ENCODE data around the gene PRSS21. TPM values are rescaled to one million over a fixed set of nuclear protein-coding genes. Genes with fewer than 3 reads are reported as not detected.
A peak's percentile ranks its signal among the peaks of the same experiment; 100 is the strongest.

The PRSS21 gene
- total and polyA plus RNA-seq, 5 donors: not detected

DNA sequence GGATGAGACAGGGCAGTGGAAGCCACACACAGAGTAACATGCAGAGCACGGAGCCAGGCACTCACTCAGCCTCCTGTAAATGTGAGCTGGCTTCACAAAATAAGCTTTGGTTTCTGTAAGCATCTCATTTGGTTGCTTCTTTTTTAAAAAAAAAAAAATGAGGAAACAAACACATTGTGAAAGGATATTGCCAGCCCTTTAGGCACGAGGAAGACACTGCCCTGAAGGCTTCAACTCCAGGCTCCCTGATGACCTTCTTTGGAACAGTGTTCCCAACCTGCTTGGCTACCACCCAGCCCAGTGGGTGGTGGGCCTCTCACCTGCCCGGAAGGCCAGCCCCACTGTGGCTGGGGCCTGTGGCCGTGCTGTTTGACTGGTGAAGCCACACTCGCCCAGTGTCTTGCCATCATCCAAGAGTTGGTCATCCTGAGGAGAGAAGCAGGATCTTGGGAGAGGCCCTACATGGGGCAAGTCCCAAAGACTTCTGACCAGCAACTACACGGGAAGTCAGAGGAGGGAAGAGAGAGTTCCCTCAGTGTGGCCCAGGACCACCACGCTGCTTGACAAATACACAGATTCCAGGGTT lies 41.8 kb upstream of the PRSS21 start:
- Histone ChIP-seq H3K27me3 (ENCODE audit: control insufficient read depth, insufficient read depth) (no peaks in the 10 kb centered on the region), H3K4me3 (ENCODE audit: low read length) (no peak overlapping the region), H3K9me3 (ENCODE audit: control insufficient read depth, low read length) (no peaks in the 10 kb centered on the region), H3K27ac (ENCODE audit: low read length) (no peak overlapping the region), H3K4me1 (ENCODE audit: control insufficient read depth, insufficient read depth, low read length) (peaks cover 3% of the 10 kb centered on the region)
- ATAC-seq (no peak), DNase-seq (peak in 1 of 3 donors; percentile 26)
- intact Hi-C loops (cut with DNase I): no loop called here
- WGBS: 77% methylated on average over 7 of the region's 7 CpGs

DNA sequence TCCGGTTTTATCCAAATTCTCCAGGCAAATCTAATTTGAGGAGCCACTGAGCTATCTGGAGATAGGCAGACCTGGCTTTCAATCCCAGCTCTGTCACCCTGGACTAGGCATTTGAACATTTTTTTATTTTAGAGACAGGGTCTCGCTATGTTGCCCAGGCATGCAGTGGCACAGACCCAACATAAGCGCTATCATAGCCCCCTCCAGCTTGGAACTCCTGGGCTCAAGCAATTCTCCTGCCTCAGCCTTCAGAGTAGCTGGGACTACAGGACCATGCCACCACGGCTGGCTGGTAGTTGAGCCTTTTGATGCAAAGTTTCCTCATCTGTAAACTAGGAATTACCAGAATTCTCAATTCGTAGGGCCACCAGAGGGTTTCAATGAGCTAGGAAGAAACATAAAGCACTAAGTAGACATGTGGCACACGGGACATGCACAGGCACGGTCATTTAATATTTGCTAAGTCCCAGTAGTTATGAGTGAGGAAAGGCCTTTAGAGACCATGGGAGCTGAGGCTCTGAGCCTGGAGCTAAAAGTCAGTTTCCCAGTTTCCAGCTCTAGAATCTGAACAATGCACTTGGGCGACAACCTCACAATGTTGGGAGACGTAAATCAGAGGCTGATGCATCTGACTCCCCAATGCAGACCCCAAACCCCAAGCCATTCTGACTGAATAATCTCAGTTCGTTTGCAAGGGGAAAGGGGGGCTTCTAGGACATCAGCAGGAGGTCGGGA lies 41.1 kb upstream of the PRSS21 start:
- ATAC-seq (no peak), DNase-seq (no peak)
- Histone ChIP-seq H3K27me3 (ENCODE audit: control insufficient read depth, insufficient read depth) (no peaks in the 10 kb centered on the region), H3K4me3 (ENCODE audit: low read length) (peak overlapping the region; percentile 68), H3K4me1 (ENCODE audit: control insufficient read depth, insufficient read depth, low read length) (peaks cover 3% of the 10 kb centered on the region), H3K27ac (ENCODE audit: low read length) (no peak overlapping the region), H3K9me3 (ENCODE audit: control insufficient read depth, low read length) (no peaks in the 10 kb centered on the region)
- 45% methylated on average over 11 of the region's 11 CpGs for WGBS
- intact Hi-C loops (cut with DNase I): no loop called here

DNA sequence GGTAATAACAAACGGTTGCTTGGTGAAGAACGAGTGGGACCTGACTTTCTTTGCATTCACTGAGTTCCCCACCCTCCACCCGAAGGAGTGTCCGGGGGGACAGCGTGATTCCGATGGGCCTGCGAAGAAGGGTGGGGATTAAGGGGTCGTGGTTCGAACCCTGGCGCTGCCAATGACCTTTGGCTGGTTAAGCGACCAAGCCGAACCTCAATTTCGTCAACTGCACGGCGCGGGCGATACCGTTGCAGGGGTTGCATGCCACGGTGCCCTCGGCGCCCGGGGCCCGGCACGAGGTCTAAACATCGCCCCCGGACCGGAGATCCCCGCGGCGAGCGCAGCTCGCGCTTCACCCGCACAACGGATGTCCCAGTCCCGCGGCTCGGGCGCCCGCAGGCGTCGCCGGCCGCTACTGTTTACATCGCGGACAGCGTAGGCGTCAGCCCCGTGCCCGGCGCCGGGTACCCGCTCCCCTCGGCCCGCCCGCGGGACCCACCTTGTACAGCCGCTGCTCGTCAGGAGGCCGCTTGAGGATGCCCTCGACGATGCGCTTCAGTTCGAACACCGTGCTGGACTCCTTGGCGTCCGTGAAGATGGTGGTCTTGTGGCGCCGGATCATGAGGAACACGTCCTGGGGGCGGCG lies 40.4 kb upstream of the PRSS21 start:
- H3K4me1 ChIP-seq (ENCODE audit: control insufficient read depth, insufficient read depth, low read length): peaks cover 3% of the 10 kb centered on the region
- peak in 1 of 2 donors; percentile 1 for ATAC-seq
- no peaks in the 10 kb centered on the region for H3K9me3 ChIP-seq (ENCODE audit: control insufficient read depth, low read length)
- intact Hi-C loops (cut with DNase I): no loop called here
- WGBS: under 1% methylated on average over 72 of the region's 72 CpGs
- H3K27ac ChIP-seq (ENCODE audit: low read length): peak overlapping the region; percentile 2
- H3K4me3 ChIP-seq (ENCODE audit: low read length): peak overlapping the region; percentile 68
- H3K27me3 ChIP-seq (ENCODE audit: control insufficient read depth, insufficient read depth): no peaks in the 10 kb centered on the region
- DNase-seq: peak in 1 of 3 donors; percentile 77

DNA sequence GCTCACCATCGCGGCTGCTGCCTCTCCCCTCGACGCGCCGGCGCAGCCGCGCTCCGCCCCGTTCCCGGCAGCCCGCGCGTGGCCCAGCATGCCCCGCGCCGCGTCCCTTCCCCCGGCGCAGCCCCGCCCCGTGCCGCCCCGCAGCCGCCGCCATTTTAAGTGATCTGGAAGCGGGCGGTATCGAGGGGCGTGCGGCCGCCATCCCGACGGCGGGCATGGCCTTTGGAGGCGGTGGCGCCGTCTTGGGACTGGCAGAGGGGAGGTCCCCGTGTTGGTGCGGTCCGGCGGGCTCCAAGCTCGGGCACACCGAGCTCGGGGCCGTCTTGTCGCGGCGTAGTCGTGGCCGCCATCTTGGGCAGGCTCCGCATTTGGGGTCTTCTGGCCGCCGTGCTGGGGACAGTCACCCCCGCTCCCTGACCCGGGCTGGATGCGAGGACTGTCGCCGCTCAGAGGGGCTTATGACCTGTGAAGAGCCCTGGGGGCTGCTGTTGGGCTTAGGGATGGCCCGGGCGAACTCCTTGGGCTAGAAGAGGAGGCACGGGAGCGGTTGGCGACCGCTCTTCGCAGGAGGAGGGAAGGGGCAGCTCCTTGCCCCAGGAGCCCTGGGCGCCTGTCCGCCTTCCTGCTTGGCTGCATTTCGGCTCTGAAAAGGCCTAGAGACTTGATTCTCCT lies 39.7 kb upstream of the PRSS21 start, which contains the start of gene ELOB:
ELOB (minus strand) TSS at position 50 of the 672 bp plus-strand sequence; CDS start at position 9, 41 bp downstream.
- H3K4me3 ChIP-seq (ENCODE audit: low read length): peak within 1 kb of the TSS; percentile 68
- no peaks in the 10 kb centered on the region for H3K9me3 ChIP-seq (ENCODE audit: control insufficient read depth, low read length)
- peak within 1 kb of the TSS; percentile 98 for H3K27ac ChIP-seq (ENCODE audit: low read length)
- peaks cover 3% of the 10 kb centered on the region for H3K4me1 ChIP-seq (ENCODE audit: control insufficient read depth, insufficient read depth, low read length)
- H3K27me3 ChIP-seq (ENCODE audit: control insufficient read depth, insufficient read depth): no peaks in the 10 kb centered on the region
- WGBS: under 1% methylated on average over 70 of the region's 70 CpGs
- peak; percentile 90 to 96 (median 96) for DNase-seq
- ATAC-seq: peak; percentile 92 to 95
- intact Hi-C loops (cut with DNase I): no loop called here

DNA sequence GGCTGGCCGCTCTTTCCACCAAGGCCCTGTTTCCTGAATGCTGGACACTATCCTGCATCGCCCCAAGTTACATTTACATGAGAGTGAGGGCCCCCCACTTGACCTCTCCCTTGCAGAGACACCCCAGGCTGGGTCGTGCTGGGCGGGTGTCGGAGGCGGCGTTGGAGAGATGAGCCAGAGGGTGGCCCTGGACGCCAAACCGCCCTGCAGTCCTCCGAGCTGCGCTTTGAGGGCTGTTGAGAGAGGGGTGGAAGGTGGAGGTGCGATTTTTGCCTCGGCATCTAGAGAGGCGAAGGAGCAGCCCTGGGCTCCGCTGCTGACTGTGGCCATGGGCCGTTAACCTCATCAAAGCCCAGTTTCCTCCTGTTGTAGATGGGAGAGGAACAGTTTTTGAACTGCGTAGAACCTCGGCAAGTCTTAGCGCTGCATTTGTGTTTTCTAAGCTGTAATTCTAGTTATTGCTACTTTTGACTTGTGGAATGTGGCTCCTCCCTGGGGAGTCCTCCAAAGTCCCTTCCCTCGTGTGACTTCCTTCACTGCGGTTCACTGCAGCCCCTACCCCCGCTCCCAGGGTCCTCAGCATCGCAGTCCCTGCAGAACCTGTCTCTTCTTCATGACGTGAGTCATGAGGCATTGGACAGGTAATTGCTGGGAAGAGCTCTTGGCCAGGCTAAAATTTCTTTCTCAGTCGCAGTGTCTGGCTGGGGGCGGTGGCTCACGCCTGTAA lies 39.0 kb upstream of the PRSS21 start:
- 13% methylated on average over 27 of the region's 27 CpGs for WGBS
- intact Hi-C loops (cut with DNase I): no loop called here
- no peaks in the 10 kb centered on the region for H3K9me3 ChIP-seq (ENCODE audit: control insufficient read depth, low read length)
- peak overlapping the region; percentile 98 for H3K27ac ChIP-seq (ENCODE audit: low read length)
- peaks cover 3% of the 10 kb centered on the region for H3K4me1 ChIP-seq (ENCODE audit: control insufficient read depth, insufficient read depth, low read length)
- peak overlapping the region; percentile 68 for H3K4me3 ChIP-seq (ENCODE audit: low read length)
- peak; percentile 39 to 42 for ATAC-seq
- H3K27me3 ChIP-seq (ENCODE audit: control insufficient read depth, insufficient read depth): no peaks in the 10 kb centered on the region
- peak in 1 of 3 donors; percentile 73 for DNase-seq

DNA sequence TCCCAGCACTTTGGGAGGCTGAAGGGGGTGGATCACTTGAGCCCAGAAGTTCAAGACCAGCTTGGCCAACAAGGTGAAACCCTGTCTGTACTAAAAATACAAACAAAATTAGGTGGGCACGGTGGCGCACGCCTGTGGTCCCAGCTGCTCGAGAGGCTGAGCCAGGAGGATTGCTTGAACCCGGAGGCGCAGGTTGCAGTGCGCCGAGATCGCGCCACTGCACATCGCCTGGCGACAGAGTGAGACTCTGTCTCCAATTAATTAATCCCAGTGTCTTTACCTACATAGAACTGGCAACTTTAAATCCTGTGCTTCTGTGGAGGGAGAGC lies 38.4 kb upstream of the PRSS21 start:
- Histone ChIP-seq H3K4me1 (ENCODE audit: control insufficient read depth, insufficient read depth, low read length) (peaks cover 3% of the 10 kb centered on the region), H3K27me3 (ENCODE audit: control insufficient read depth, insufficient read depth) (no peaks in the 10 kb centered on the region), H3K4me3 (ENCODE audit: low read length) (no peak overlapping the region), H3K27ac (ENCODE audit: low read length) (no peak overlapping the region), H3K9me3 (ENCODE audit: control insufficient read depth, low read length) (no peaks in the 10 kb centered on the region)
- DNase-seq: no peak
- intact Hi-C loops (cut with DNase I): no loop called here
- WGBS: 95% methylated on average over 12 of the region's 12 CpGs
- no peak for ATAC-seq

DNA sequence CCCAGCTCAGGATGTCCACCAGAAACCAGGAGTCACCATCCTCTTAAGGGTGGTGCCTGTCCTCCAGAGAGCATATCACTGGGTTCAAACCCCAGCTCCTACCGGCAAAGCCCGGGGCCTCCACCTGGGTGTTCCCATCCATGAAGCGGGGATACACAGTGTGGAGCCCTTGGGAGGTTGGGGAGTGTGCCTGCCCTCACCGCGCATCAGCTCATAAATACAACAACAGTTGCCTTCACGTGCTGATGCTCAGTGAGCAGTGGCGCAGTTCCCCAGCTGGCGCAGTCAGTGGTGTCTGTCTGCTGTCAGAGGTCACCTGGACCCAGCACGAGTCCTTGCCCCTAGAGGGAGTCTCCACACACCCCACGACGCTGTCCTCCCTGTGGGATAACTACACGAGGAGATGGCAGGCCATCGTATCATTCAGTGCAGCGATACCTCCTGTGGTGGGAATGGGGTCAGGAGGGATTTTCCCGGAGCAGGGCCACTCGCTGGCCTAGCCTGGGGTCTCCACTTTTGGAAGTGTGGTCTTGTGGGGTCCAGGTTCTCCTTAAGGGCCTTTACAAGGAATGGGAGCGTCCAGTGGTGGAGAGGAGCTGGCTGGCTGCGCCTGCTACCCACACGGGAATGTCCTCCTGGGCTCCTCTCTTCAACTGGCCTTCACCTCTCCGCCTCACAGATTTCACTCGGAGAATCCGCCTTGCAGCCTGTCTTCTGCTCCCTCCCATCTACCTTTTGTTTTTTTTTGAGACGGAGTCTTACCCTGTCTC lies 37.7 kb upstream of the PRSS21 start:
- no peaks in the 10 kb centered on the region for H3K27me3 ChIP-seq (ENCODE audit: control insufficient read depth, insufficient read depth)
- H3K4me3 ChIP-seq (ENCODE audit: low read length): no peak overlapping the region
- intact Hi-C loops (cut with DNase I): no loop called here
- H3K4me1 ChIP-seq (ENCODE audit: control insufficient read depth, insufficient read depth, low read length): peaks cover 3% of the 10 kb centered on the region
- DNase-seq (no peak), ATAC-seq (no peak)
- no peaks in the 10 kb centered on the region for H3K9me3 ChIP-seq (ENCODE audit: control insufficient read depth, low read length)
- 87% methylated on average over 23 of the region's 23 CpGs for WGBS
- no peak overlapping the region for H3K27ac ChIP-seq (ENCODE audit: low read length)

DNA sequence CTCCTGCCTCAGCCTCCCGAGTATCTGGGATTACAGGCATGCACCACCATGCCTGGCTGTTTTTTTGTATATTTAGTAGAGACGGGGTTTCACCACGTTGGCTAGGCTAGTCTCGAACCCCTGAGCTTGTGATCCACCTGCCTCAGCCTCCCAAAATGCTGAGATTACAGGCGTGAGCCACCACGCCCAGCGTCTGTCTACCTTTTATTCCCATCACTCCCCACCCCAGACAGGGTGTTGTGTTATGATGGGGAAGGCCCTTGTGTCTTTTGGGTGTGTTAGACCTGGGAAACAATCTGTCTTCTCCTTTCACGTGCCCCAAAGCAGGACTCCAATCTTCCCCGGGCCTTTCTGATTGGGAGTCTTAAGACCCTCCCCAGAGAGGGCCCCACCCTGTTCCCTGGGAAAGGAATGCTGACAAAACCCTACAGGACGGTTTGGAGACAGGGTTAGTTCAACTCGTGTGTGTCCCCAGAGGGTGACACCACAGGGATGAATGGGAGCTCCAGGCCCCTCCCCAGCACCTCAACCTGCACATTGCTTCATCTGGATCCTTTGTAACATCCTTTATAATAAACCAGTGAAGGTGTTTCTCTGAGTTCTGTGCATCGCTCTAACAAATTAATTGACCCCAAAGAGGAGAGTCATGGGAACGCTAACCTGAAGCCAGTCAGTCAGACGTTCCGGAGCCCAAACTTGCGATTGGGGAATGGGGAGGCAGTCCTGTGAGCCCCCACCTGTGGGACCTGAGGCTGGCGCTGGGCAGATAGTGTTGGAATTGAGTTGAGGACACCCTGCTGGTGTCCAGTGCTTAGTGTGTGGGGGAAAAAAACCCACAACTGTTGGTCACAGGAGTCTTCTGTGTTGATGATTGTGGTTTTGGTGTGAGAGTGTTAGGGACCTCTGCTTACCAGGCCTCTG lies 36.8 kb upstream of the PRSS21 start:
- H3K4me3 ChIP-seq (ENCODE audit: low read length): no peak overlapping the region
- DNase-seq (no peak), ATAC-seq (no peak)
- peaks cover 3% of the 10 kb centered on the region for H3K4me1 ChIP-seq (ENCODE audit: control insufficient read depth, insufficient read depth, low read length)
- H3K9me3 ChIP-seq (ENCODE audit: control insufficient read depth, low read length): no peaks in the 10 kb centered on the region
- intact Hi-C loops (cut with DNase I): no loop called here
- WGBS: 66% methylated on average over 17 of the region's 17 CpGs
- H3K27me3 ChIP-seq (ENCODE audit: control insufficient read depth, insufficient read depth): no peaks in the 10 kb centered on the region
- H3K27ac ChIP-seq (ENCODE audit: low read length): no peak overlapping the region

DNA sequence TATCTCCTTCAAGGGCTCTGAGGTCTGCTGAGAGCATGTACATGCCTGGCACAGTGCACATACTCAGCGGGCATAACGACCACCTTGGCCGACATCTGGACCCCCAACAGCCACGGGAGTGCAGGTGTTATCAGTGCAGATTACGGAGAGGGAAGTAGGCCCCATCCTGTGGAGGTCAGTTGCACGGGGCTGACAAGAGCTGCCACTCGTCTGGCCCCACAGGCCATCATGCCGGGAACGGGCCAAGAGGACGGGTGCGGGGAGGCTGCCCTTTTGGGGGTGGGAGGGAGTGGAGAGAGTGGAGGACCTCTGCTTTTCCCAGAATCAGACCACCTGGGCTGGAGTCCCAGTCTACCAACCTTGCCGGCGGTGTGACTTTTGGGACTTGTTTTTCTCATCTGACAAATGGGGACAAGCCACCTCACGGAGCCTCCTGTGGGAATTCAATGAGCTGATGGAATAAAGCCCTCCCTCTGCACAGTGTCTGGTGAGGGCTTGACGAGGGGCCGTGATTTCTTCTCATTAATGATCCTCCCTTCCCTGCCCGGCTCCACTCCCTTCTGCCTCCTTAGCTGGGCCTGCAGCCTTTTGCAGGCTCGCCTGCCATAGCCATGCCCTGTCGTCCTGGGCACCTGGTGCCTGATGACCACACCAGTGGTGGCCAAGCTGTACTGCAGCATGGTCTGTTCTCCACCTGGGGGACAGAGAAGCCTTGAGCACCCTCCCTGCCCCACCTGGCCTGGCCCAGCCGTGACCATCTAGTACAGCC lies 34.3 kb upstream of the PRSS21 start:
- Histone ChIP-seq H3K4me3 (ENCODE audit: low read length) (no peak overlapping the region), H3K27me3 (ENCODE audit: control insufficient read depth, insufficient read depth) (no peaks in the 10 kb centered on the region), H3K9me3 (ENCODE audit: control insufficient read depth, low read length) (no peaks in the 10 kb centered on the region), H3K4me1 (ENCODE audit: control insufficient read depth, insufficient read depth, low read length) (no peaks in the 10 kb centered on the region), H3K27ac (ENCODE audit: low read length) (no peak overlapping the region)
- 66% methylated on average over 20 of the region's 20 CpGs for WGBS
- intact Hi-C loops (cut with DNase I): no loop called here
- no peak for ATAC-seq
- peak in 1 of 3 donors; percentile 30 for DNase-seq

Measured in right cardiac atrium (tissue), 5 donors.